ENCODE results near the gene ARL5A. TPM values are rescaled to one million over a fixed set of nuclear protein-coding genes. Genes with fewer than 3 reads are reported as not detected.

ARL5A gene
- total and polyA plus RNA-seq, 2 donors (not counting 3 experiments of a cell fraction or from before 2014, with no cell fraction given), result 25.8 to 73.2 TPM

- H4K20me1 ChIP-seq (replicated peaks; ENCODE audit: control insufficient read depth, extremely low read depth, insufficient read depth, low read length), result no peaks in the 10 kb centered on the region
- no peaks in the 10 kb centered on the region for H3K9me1 ChIP-seq (replicated peaks; ENCODE audit: control insufficient read depth, extremely low read depth, insufficient read depth, low read length)
- TF ChIP-seq CTCF (IDR thresholded peaks at IDR 0.05; ENCODE audit: extremely low read depth in 1 of 2, insufficient read depth in 1 of 2, low read depth in 1 of 2, low read length in 2 of 2), result no peak
- no peak for TF ChIP-seq POLR2AphosphoS5 (IDR thresholded peaks at IDR 0.05; ENCODE audit: insufficient read depth, low read depth, low read length)
- no peak for TF ChIP-seq GATA2 (IDR thresholded peaks at IDR 0.05; ENCODE audit: insufficient read depth, insufficient read length, low read depth, low read length)
- TF ChIP-seq JUN (IDR thresholded peaks at IDR 0.05; ENCODE audit: borderline replicate concordance, insufficient read depth, insufficient read length, low read depth), result no peak
- TF ChIP-seq EZH2 (IDR thresholded peaks at IDR 0.05; ENCODE audit: borderline replicate concordance, low read depth, low read length, severe bottlenecking), result no peak
- no peak for TF ChIP-seq MAX (IDR thresholded peaks at IDR 0.05; ENCODE audit: insufficient read depth, insufficient read length)
- no peak for TF ChIP-seq FOS (IDR thresholded peaks at IDR 0.05; ENCODE audit: borderline replicate concordance, insufficient read depth, low read length)
- no TSS peak for BruUV-seq (replicated peaks)
- peaks cover 5% of the 10 kb centered on the region for H3K4me1 ChIP-seq (ENCODE audit: control insufficient read depth, extremely low read depth, insufficient read depth, low read length)
- no peak overlapping the region for H2AFZ ChIP-seq (ENCODE audit: low read depth, low read length)
- no peaks in the 10 kb centered on the region for H3K9me3 ChIP-seq (replicated peaks; ENCODE audit: control insufficient read depth, insufficient read depth, low read length)
- no peak overlapping the region for H3K27ac ChIP-seq (ENCODE audit: insufficient read depth, low read depth, low read length)
- no peak overlapping the region for H3K4me3 ChIP-seq (replicated peaks in 1 of 3; ENCODE audit: insufficient read depth in 1 of 3, low read depth in 1 of 3, low read length in 3 of 3)
- dilution Hi-C loops (cut with MboI; ENCODE audit: extremely low pct_ligation_motif_present, low sequenced_read_pairs), result no loop called here
- intact Hi-C loops (cut with micrococcal nuclease), result no loop called here
- H3K4me2 ChIP-seq (ENCODE audit: insufficient read depth, low read length), result no peak overlapping the region
- peaks cover 8 to 14% of the 10 kb centered on the region in 2 experiments for H3K36me3 ChIP-seq (ENCODE audit: control insufficient read depth in 2 of 2, extremely low read depth in 1 of 2, insufficient read depth in 2 of 2, low read length in 2 of 2)
- H3K27me3 ChIP-seq (ENCODE audit: control insufficient read depth in 2 of 2, insufficient read depth in 2 of 2, low read length in 2 of 2), result no peaks in the 10 kb centered on the region
- H3K79me2 ChIP-seq (ENCODE audit: control insufficient read depth, insufficient read depth, low read length), result peaks cover 4% of the 10 kb centered on the region
- FAIRE-seq (no peak), DNase-seq (ENCODE audit: low read depth, low spot score) (no peak)
- H3K9ac ChIP-seq (replicated peaks; ENCODE audit: extremely low read depth, insufficient read depth, low read length), result no peak overlapping the region
- POLR2A ChIA-PET, result no interaction called here
- CTCF ChIA-PET, result no interaction called here
Measured at GRCh38 chr2:151810489-151810888, 17.7 kb downstream of the ARL5A start.
